CD4-positive, alpha-beta T cell treated with Interferon gamma for 1 hour (primary cell): ENCODE results near the gene ABTB1.

Experiments used
- DNase-seq: peaks from one replicate; pipeline ENCODE4 v3.0.0-alpha.2; 2020

ABTB1 gene

GRCh38 chr3:127672429-127673190 is at the start of gene ABTB1:
TSS of gene ABTB1 (plus strand) at chr3:127672952. CDS start at chr3:127673026, 74 bp downstream.
- DNase-seq = peak; percentile 86

GRCh38 chr3:127624063-127624462 is 48.7 kb upstream of the ABTB1 start:
- DNase-seq = no peak

- DNase-seq = no peak
Observed at GRCh38 chr3:127625821-127626220, 46.9 kb upstream of the ABTB1 start.

- DNase-seq = no peak
Observed at GRCh38 chr3:127628426-127628787, 44.3 kb upstream of the ABTB1 start.

- peak; percentile 24 for DNase-seq
Observed at GRCh38 chr3:127628788-127629466, 43.8 kb upstream of the ABTB1 start, which contains the start of gene PODXL2. TSS of gene PODXL2 (plus strand) at chr3:127629185. CDS start at chr3:127629220, 35 bp downstream.

GRCh38 chr3:127629467-127630403 is 43.0 kb upstream of the ABTB1 start:
- DNase-seq = peak; percentile 39

GRCh38 chr3:127630811-127631714 is 41.7 kb upstream of the ABTB1 start:
- no peak for DNase-seq

- no peak for DNase-seq
Observed at GRCh38 chr3:127632035-127632820, 40.5 kb upstream of the ABTB1 start.

- no peak for DNase-seq
Observed at GRCh38 chr3:127634653-127635052, 38.1 kb upstream of the ABTB1 start.

- DNase-seq = peak; percentile 13
Observed at GRCh38 chr3:127637546-127637945, 35.2 kb upstream of the ABTB1 start.

GRCh38 chr3:127637971-127638370 is 34.8 kb upstream of the ABTB1 start:
- DNase-seq = no peak

- DNase-seq = no peak
Observed at GRCh38 chr3:127639173-127640041, 33.3 kb upstream of the ABTB1 start.

GRCh38 chr3:127640042-127640355 is 32.8 kb upstream of the ABTB1 start:
- no peak for DNase-seq

GRCh38 chr3:127644641-127645370 is 27.9 kb upstream of the ABTB1 start:
- DNase-seq = no peak

GRCh38 chr3:127645371-127646015 is 27.3 kb upstream of the ABTB1 start:
- DNase-seq = no peak

- DNase-seq = no peak
Observed at GRCh38 chr3:127646501-127647046, 26.2 kb upstream of the ABTB1 start.

- DNase-seq = no peak
Observed at GRCh38 chr3:127647166-127647844, 25.4 kb upstream of the ABTB1 start.

- no peak for DNase-seq
Observed at GRCh38 chr3:127647845-127648204, 24.9 kb upstream of the ABTB1 start.
